MCF 10A (cell line): ENCODE results near the gene EXT2. TPM values are rescaled to one million over a fixed set of nuclear protein-coding genes. Genes with fewer than 3 reads are reported as not detected.
A peak's percentile ranks its signal among the peaks of the same experiment; 100 is the strongest.

ENCODE experiments used
- BruUV-seq: library from RNA; stranded (reverse); fragments of 400-500 nt; replicated peaks from 2 replicates; lab custom pipeline; 2021; lab: Mats Ljungman, UMichigan
- CTCF ChIA-PET: fragments of 300-600 bp; sonication (Branson Sonifier 250); formaldehyde crosslinking; extraction: SDS; loops from one replicate; lab custom pipeline; 2021; ENCODE audit warnings: antibody characterized with exemption, inconsistent platforms; lab: Yijun Ruan, JAX
- POLR2A ChIA-PET: fragments of 300-600, 350-650 bp; sonication (Branson Sonifier 250); formaldehyde crosslinking; extraction: SDS; loops from one replicate; lab custom pipeline; 2020; ENCODE audit warnings: antibody characterized with exemption, inconsistent platforms; lab: Yijun Ruan, JAX
- DNase-seq: peaks from one replicate; pipeline ENCODE4 v3.0.0-alpha.2; 2018; ENCODE audit not compliant: unreplicated experiment
- H3K27ac Mint-ChIP-seq: one replicate; pipeline ENCODE4 v1.8.0; 2022; ENCODE audit warnings: mild to moderate bottlenecking, low read depth, mixed read lengths; ENCODE audit not compliant: unreplicated experiment
- H3K27me3 Mint-ChIP-seq: one replicate; pipeline ENCODE4 v1.8.0; 2022; ENCODE audit warnings: mixed read lengths; ENCODE audit not compliant: insufficient read depth, unreplicated experiment
- H3K36me3 Mint-ChIP-seq: one replicate; pipeline ENCODE4 v1.8.0; 2022; ENCODE audit warnings: mild to moderate bottlenecking, moderate library complexity, mixed read lengths; ENCODE audit not compliant: insufficient read depth, unreplicated experiment
- H3K4me1 Mint-ChIP-seq: one replicate; pipeline ENCODE4 v1.8.0; 2022; ENCODE audit warnings: mixed read lengths; ENCODE audit not compliant: insufficient read depth, unreplicated experiment
- H3K4me3 Mint-ChIP-seq: one replicate; pipeline ENCODE4 v1.8.0; 2022; ENCODE audit warnings: mild to moderate bottlenecking, moderate library complexity, mixed read lengths; ENCODE audit not compliant: unreplicated experiment
- H3K9me3 Mint-ChIP-seq: one replicate; pipeline ENCODE4 v1.8.0; 2022; ENCODE audit warnings: mixed read lengths; ENCODE audit not compliant: unreplicated experiment
- intact Hi-C: fragments of 100-400 bp; cut with micrococcal nuclease; formaldehyde crosslinking; loops from 2 replicates; pipeline ENCODE4 v1.14.1; 2022
- total RNA-seq: library from RNA; stranded (reverse); gene quantifications from 2 replicates; pipeline ENCODE4 v1.2.3, GENCODE V29; 2022
- TF ChIP-seq, protein P1 (sequence below): fragments of 200-600 bp; IDR thresholded peaks from one replicate; pipeline ENCODE4 v1.8.0; 2022; ENCODE audit warnings: antibody characterized with exemption, mild to moderate bottlenecking; ENCODE audit not compliant: unreplicated experiment

EXT2 gene
- total RNA-seq, 1 experiment from 2014 or later = 73.1 TPM

GRCh38 chr11:44096360-44097185, 1.1 kb downstream of the EXT2 start:
- Mint-ChIP-seq H3K9me3 (no peaks in the 10 kb centered on the region), H3K4me3 (peak overlapping the region; percentile 82), H3K27me3 (no peaks in the 10 kb centered on the region), H3K4me1 (peaks cover 13% of the 10 kb centered on the region), H3K36me3 (peaks cover 10% of the 10 kb centered on the region), H3K27ac (peak overlapping the region; percentile 61)
- BruUV-seq = no TSS peak
- POLR2A ChIA-PET = no interaction called here
- CTCF ChIA-PET = interaction anchor here (0.8 kb wide), 1 partner anchor 189 kb away, joined by 4 read pairs; no protein-coding TSS in a partner anchor
- DNase-seq = peak; percentile 64
- TF ChIP-seq, protein P1, sequence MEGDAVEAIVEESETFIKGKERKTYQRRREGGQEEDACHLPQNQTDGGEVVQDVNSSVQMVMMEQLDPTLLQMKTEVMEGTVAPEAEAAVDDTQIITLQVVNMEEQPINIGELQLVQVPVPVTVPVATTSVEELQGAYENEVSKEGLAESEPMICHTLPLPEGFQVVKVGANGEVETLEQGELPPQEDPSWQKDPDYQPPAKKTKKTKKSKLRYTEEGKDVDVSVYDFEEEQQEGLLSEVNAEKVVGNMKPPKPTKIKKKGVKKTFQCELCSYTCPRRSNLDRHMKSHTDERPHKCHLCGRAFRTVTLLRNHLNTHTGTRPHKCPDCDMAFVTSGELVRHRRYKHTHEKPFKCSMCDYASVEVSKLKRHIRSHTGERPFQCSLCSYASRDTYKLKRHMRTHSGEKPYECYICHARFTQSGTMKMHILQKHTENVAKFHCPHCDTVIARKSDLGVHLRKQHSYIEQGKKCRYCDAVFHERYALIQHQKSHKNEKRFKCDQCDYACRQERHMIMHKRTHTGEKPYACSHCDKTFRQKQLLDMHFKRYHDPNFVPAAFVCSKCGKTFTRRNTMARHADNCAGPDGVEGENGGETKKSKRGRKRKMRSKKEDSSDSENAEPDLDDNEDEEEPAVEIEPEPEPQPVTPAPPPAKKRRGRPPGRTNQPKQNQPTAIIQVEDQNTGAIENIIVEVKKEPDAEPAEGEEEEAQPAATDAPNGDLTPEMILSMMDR = no peak
- intact Hi-C loops = no loop called here

- Mint-ChIP-seq H3K27me3 (no peaks in the 10 kb centered on the region), H3K9me3 (no peaks in the 10 kb centered on the region), H3K36me3 (peaks cover 10% of the 10 kb centered on the region), H3K4me1 (peaks cover 20% of the 10 kb centered on the region), H3K4me3 (peak overlapping the region; percentile 26), H3K27ac (no peak overlapping the region)
- intact Hi-C loops = no loop called here
- CTCF ChIA-PET = interaction anchor here (0.7 to 0.8 kb wide), 2 partner anchors 188 to 216 kb away, joined by 3 to 4 read pairs; no protein-coding TSS in a partner anchor
- TF ChIP-seq, protein P1 = no peak
- POLR2A ChIA-PET = interaction anchor here (0.6 kb wide), 1 partner anchor 727 kb away, joined by 4 read pairs; no protein-coding TSS in a partner anchor
- DNase-seq = peak; percentile 40
- no TSS peak for BruUV-seq
Observed at GRCh38 chr11:44097821-44098220, 2.3 kb downstream of the EXT2 start.

- Mint-ChIP-seq H3K27me3 (no peaks in the 10 kb centered on the region), H3K36me3 (peaks cover 8% of the 10 kb centered on the region), H3K4me1 (peaks cover 18% of the 10 kb centered on the region), H3K9me3 (no peaks in the 10 kb centered on the region), H3K27ac (no peak overlapping the region), H3K4me3 (no peak overlapping the region)
- no TSS peak for BruUV-seq
- intact Hi-C loops = no loop called here
- ChIA-PET CTCF (interaction anchor here (0.9 to 1.6 kb wide), 3 partner anchors 9 to 30 kb away, joined by 3 to 15 read pairs (median 4); no protein-coding TSS in a partner anchor), POLR2A (no interaction called here)
- DNase-seq = no peak
- TF ChIP-seq, protein P1 = no peak
Observed at GRCh38 chr11:44101098-44101497, 5.6 kb downstream of the EXT2 start.
